Osteocyte (in vitro differentiated cells): ENCODE data around the gene DCP1A. TPM values are rescaled to one million over a fixed set of nuclear protein-coding genes. Genes with fewer than 3 reads are reported as not detected.
"Not testable (repeated sequence)": the region's sequence is repeated elsewhere in the genome, so short reads cannot be mapped to it uniquely, and the experiment has no call there.

Experiments
- DNase-seq: peaks from one replicate; pipeline ENCODE4 v3.0.0; 2021; ENCODE audit warnings: mixed read lengths; ENCODE audit not compliant: unreplicated experiment; ENCODE audit errors: extremely low spot score
- H3K27ac Mint-ChIP-seq: one replicate; pipeline ENCODE4 v1.8.0; 2021; ENCODE audit warnings: mild to moderate bottlenecking, mixed read lengths; ENCODE audit not compliant: unreplicated experiment
- H3K27me3 Mint-ChIP-seq: one replicate; pipeline ENCODE4 v1.8.0; 2021; ENCODE audit warnings: mixed read lengths; ENCODE audit not compliant: unreplicated experiment
- H3K36me3 Mint-ChIP-seq: one replicate; pipeline ENCODE4 v1.8.0; 2021; ENCODE audit warnings: mixed read lengths; ENCODE audit not compliant: unreplicated experiment
- H3K4me1 Mint-ChIP-seq: one replicate; pipeline ENCODE4 v1.8.0; 2021; ENCODE audit warnings: mixed read lengths; ENCODE audit not compliant: unreplicated experiment
- H3K4me3 Mint-ChIP-seq: one replicate; pipeline ENCODE4 v1.8.0; 2021; ENCODE audit warnings: mild to moderate bottlenecking, moderate library complexity, mixed read lengths; ENCODE audit not compliant: unreplicated experiment
- H3K9me3 Mint-ChIP-seq: one replicate; pipeline ENCODE4 v1.8.0; 2021; ENCODE audit warnings: mixed read lengths; ENCODE audit not compliant: unreplicated experiment
- total RNA-seq: library from RNA; stranded (reverse); gene quantifications from 2 replicates; pipeline ENCODE4 v1.2.1, GENCODE V29; 2021
- TF ChIP-seq, protein P1 (sequence below): fragments of 200-600 bp; sonication (generic); IDR thresholded peaks from 2 replicates; pipeline ENCODE4 v1.5.0; 2021; ENCODE audit warnings: antibody characterized with exemption, mild to moderate bottlenecking, moderate library complexity

Gene DCP1A
- total RNA-seq, 1 donor from 2014 or later: 24.2 TPM

DNA sequence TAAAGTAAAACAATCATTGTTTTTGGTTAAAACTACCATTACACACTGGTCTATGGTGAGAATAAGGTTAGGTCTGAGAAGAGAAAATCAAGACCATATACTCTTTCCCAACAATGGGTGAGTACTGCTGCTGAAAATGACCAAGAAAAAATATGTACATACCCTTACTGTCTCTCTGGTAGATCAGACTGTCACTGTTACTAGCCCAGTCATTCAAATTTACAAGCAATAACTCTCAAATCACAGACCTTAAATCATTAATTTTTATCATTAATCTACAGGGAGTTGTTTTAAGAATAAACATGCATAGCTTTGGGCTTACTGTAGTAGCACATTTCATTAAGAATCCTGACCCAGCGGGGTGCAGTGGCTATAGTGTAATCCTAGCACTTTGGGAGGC lies 17.4 kb downstream of the DCP1A start:
- Mint-ChIP-seq H3K27ac (no peak overlapping the region), H3K9me3 (no peaks in the 10 kb centered on the region), H3K27me3 (no peaks in the 10 kb centered on the region), H3K4me3 (no peak overlapping the region), H3K36me3 (peaks cover 18% of the 10 kb centered on the region), H3K4me1 (peaks cover 21% of the 10 kb centered on the region)
- DNase-seq: no peak
- TF ChIP-seq, protein P1, sequence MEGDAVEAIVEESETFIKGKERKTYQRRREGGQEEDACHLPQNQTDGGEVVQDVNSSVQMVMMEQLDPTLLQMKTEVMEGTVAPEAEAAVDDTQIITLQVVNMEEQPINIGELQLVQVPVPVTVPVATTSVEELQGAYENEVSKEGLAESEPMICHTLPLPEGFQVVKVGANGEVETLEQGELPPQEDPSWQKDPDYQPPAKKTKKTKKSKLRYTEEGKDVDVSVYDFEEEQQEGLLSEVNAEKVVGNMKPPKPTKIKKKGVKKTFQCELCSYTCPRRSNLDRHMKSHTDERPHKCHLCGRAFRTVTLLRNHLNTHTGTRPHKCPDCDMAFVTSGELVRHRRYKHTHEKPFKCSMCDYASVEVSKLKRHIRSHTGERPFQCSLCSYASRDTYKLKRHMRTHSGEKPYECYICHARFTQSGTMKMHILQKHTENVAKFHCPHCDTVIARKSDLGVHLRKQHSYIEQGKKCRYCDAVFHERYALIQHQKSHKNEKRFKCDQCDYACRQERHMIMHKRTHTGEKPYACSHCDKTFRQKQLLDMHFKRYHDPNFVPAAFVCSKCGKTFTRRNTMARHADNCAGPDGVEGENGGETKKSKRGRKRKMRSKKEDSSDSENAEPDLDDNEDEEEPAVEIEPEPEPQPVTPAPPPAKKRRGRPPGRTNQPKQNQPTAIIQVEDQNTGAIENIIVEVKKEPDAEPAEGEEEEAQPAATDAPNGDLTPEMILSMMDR: no peak

DNA sequence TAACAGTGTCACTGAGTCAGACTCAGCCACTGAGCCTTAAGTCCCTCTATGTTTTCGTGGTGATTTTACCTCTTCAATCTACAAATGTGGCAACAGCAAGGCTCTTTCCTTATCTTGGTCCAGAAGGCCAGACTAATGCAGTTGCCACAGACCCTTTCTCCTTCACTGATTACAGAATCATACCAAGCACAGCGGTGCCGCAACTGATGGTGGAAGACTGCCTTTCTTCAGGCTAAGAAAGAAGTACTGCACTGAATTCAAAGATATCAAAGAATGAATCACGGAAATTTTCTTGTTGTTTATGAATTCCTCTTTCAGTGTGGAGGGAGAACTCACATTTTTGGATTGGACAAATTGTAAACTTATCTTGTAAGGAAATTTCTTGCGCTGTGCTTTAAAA lies 18.6 kb downstream of the DCP1A start:
- Mint-ChIP-seq H3K36me3 (peaks cover 8% of the 10 kb centered on the region), H3K27me3 (no peaks in the 10 kb centered on the region), H3K9me3 (no peaks in the 10 kb centered on the region), H3K27ac (no peak overlapping the region), H3K4me1 (peaks cover 22% of the 10 kb centered on the region), H3K4me3 (no peak overlapping the region)
- DNase-seq: no peak
- TF ChIP-seq, protein P1: no peak

DNA sequence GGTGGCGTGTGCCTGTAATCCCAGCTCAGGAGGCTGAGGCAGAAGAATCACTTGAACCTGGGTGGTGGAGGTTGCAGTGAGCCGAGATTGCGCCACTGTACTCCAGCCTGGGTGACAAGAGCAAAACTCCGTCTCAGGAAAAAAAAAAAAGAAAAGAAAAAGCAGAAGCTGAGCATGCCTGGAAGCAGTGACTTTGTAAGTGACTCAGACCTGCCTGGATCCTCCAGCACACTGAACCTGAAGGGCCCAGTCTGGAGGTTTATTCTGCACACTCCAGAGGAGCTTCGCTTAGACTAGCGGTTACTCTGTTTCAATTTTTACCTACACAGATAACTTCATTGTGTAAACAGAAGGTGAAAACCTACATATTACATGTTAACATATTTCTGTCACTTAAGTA lies 19.4 kb downstream of the DCP1A start:
- not testable (repeated sequence) for H3K4me3 Mint-ChIP-seq, H3K27ac Mint-ChIP-seq, DNase-seq, H3K27me3 Mint-ChIP-seq, H3K9me3 Mint-ChIP-seq, H3K36me3 Mint-ChIP-seq
- H3K4me1 Mint-ChIP-seq: peaks cover 22% of the 10 kb centered on the region

DNA sequence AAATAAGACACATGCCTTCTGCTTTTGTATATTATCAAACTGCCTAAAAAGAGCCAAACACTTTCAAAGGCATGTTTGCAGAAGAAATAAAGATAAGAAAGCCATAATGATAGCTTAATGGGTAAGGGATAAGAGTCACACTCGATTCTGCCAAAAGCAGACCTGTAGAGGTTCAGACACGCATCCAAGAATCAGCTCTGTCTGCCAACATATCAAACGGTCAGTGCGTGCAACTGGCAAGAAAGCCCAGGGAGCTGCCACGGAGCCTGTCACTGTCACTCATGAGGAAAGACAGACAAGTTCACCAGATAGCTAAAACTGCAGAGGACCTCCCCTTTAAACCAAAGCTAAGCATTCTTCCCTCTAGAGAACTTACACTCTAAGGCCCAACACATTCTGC lies 23.2 kb downstream of the DCP1A start:
- Mint-ChIP-seq H3K4me1 (peaks cover 16% of the 10 kb centered on the region), H3K36me3 (peaks cover 7% of the 10 kb centered on the region), H3K27me3 (no peaks in the 10 kb centered on the region), H3K27ac (no peak overlapping the region), H3K9me3 (no peaks in the 10 kb centered on the region), H3K4me3 (no peak overlapping the region)
- TF ChIP-seq, protein P1: no peak
- DNase-seq: no peak

DNA sequence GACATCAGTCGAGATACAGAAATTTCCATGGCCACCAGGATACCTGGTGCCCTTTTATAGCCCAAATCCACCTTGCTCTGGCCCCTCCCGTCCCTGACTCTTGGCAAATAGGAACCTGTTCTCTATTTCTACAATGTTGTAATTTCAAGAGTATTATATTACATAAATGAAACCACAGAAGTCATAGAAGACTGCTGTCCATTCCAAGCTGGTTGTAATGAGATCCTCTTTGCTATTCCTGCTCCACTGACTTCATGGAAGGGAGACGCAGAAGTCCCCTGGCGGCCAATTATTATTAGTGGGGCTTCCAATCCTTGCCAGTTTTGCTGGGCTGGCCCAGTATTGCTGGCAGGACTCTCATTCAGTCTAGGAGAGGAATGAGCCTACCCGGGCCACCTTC lies 26.6 kb downstream of the DCP1A start:
- no peak overlapping the region for H3K27ac Mint-ChIP-seq
- DNase-seq: no peak
- H3K36me3 Mint-ChIP-seq: peaks cover 19% of the 10 kb centered on the region
- TF ChIP-seq, protein P1: no peak
- H3K27me3 Mint-ChIP-seq: no peaks in the 10 kb centered on the region
- no peak overlapping the region for H3K4me3 Mint-ChIP-seq
- peaks cover 12% of the 10 kb centered on the region for H3K4me1 Mint-ChIP-seq
- no peaks in the 10 kb centered on the region for H3K9me3 Mint-ChIP-seq

DNA sequence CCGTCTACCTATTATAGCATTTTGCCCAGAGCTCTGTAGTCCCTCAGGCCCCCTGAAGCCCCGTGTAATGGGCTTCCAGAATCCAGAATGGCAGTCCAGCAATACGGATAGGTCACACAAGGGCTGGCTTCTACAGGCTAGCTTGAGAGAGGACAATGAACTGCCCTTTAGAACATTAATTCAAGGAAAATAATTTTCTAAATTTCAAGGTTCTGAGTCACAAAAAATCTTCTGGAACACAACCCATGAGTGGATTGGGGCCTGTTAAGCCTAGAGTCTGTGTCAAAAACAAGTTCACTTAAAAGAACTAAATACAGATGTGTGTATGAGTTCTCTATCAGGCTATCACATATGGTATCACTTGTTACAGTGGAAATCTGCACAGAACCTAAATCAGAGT lies 28.8 kb downstream of the DCP1A start:
- Mint-ChIP-seq H3K4me3 (no peak overlapping the region), H3K9me3 (no peaks in the 10 kb centered on the region), H3K27me3 (no peaks in the 10 kb centered on the region), H3K36me3 (peaks cover 19% of the 10 kb centered on the region), H3K4me1 (peaks cover 4% of the 10 kb centered on the region), H3K27ac (no peak overlapping the region)
- TF ChIP-seq, protein P1: no peak
- no peak for DNase-seq
